HG02852 (cell line): ENCODE measurements around the gene GRIK2.
"Not testable (repeated sequence)": the region's sequence is repeated elsewhere in the genome, so short reads cannot be mapped to it uniquely, and the experiment has no call there.

ENCODE experiments used
- ATAC-seq: cut with Tn5 transposase; IDR thresholded peaks from one replicate; pipeline ENCODE4 v1.9.1; 2021; ENCODE audit warnings: mild to moderate bottlenecking, moderate library complexity; ENCODE audit not compliant: unreplicated experiment

GRIK2 gene

DNA sequence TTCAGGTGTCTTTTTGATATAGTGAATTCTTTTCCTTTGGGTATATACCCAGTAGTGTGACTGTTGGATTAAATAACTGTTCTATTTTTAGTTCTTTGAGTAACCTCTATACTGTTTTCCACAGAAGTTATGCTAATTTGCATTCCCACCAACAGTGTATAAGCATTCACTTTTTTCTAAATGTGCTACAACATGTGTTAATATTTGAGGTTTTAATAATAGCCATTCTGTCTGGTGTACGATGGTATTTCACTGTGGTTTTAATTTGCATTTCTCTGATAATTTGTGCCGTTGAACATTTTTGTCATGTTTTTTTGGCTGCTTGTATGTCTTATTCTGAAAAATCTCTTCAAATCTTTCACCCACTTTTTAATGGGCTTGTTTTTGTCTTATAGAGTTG, 563.5 kb downstream of the GRIK2 start:
- ATAC-seq = no peak

DNA sequence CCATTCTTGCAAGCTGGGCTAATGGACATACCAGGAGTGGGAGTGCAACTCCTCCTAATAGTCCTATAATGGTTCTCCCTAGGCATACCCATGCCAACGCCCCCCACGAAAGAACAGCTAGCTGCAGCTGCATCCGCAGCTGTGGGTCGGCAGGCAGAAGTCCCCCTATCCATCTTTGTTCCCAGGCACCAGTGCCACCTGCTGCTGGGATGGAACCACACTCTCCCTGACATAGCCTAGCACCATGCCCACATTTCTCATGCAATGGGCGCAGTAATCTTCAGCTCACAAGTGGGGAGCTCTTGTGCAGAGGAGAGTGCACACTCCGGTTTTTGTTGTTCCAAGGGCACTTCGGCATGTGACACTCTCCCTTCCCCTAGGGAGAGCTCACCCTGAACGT, 567.8 kb downstream of the GRIK2 start:
- no peak for ATAC-seq

DNA sequence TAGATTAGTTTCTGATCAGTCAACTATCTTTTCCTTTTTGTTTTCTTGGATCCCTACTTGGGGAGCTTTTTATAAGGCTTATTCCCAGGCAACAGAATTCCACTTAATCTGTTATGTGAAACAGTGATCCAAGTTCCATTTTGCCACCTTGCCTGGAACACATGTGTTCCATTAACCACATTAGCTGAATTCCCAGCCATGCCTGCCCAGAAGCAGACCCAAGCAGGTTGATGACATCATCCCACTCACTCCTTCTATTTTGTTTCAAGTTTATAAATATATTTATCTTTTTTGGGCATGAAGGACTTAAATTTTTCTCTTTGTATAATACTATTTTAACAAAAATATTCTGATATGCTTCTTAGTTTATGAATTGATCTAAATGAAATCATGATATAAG, 587.4 kb downstream of the GRIK2 start:
- ATAC-seq = no peak

GRCh38 chr6:101986476-101986875, 593.0 kb downstream of the GRIK2 start:
- ATAC-seq = peak; percentile 72

- ATAC-seq = no peak
These were observed 598.8 kb downstream of the GRIK2 start for GRCh38 chr6:101992286-101992685.

DNA sequence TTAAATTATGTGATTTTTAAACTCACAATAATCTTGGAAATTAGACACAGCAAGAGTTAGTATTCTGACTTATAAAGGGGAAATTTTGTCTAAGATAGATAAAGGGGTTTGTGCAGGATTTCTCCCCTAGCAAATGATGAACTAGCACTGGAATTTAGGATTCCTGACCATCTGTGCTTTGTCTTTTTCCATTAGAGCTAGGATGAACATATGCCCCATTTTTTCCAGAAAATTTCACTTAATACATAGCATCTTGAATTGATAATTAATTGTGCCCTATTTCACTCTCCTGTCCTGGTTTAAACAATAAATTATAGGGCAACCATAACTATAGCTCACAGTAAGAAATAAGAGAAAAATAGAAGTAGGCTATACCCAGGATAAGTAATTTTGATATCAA, 601.0 kb downstream of the GRIK2 start:
- no peak for ATAC-seq

DNA sequence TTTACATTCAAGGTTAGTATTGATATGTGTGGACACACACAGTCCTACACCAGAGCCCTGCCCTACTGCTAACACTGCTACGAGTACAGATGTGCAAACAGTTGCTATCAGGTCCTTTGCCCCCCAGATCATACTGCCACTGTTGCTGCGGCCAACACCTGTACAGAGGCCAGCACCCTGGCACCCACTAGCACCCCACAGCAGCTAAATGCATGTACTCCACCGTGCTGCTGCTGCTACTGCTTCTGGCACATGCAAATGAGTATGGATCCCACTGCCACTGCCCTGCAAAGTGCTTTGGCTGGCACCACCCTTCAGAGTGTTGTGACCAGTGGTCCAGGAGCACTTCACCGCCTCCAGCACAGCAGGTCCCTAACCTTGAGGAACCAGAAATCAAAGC, 621.9 kb downstream of the GRIK2 start:
- ATAC-seq = no peak

DNA sequence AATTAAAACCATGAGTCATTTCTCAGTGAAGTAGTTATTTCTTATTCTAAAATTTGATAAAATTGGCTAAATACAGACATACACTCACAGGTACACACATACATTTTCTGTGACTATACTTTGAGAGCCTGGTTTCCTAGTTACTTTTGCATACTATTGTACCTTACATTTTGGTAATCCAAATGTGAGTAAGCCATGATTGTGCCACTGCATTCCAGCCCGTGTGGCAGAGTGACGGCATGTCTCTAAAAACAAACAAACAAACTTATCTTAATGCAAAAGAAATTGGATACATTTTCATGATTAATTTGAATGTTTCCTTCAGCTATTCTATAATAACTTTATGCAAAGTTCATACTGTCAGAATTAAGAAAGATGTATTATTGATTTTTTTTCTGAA, 628.8 kb downstream of the GRIK2 start:
- no peak for ATAC-seq

DNA sequence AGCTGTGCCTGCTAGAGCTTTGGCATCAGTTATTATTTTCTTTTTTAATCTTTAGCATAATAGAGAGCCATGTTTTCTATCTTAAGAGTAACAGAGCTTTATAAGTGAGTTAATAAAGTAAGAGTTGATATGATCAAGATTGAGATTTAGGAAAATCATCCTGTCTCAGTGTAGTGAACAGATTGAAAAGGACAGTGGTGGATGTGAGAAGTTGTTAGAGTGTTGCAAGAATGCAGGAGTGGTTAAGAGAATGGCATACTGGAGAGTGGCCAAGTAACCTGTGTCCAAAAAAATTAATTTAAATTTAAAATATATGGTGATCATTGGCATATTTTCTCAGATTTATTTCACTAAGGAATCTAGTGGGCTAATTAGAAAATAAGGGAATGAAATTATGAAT, 629.3 kb downstream of the GRIK2 start:
- ATAC-seq = no peak

DNA sequence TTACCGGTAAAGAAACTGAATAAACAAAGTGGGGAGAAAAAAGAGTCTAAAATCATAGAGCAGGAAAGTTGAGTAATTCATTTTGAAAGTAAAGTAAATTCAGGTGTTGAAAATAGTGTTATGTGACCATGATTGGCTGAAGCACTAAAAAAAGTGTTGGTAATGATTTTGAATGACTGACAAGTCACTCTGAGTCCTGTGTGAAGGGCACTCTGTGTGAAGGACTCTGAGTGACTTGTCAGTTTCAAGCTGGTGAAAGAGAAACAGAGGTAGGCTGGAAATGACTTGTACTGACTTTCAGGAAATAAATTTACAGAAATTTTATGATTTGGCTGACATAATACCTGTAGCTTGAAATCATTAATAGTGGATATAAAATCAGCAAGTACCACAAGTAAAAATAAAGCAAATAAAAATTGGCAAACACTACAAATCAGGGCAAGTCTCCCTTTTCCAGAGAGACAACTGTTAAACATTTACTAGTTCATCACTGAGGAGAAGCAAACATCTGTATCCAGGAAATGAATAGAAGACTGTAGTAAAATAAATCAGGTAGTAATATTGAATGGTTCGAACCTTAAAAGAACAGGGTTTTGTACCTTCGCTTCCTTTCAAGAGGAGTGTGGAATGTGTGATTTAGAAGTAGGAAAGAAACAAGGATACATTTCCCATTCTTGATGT, 630.6 kb downstream of the GRIK2 start:
- ATAC-seq = no peak

- ATAC-seq = no peak
These were observed 633.1 kb downstream of the GRIK2 start for GRCh38 chr6:102026649-102027048.

DNA sequence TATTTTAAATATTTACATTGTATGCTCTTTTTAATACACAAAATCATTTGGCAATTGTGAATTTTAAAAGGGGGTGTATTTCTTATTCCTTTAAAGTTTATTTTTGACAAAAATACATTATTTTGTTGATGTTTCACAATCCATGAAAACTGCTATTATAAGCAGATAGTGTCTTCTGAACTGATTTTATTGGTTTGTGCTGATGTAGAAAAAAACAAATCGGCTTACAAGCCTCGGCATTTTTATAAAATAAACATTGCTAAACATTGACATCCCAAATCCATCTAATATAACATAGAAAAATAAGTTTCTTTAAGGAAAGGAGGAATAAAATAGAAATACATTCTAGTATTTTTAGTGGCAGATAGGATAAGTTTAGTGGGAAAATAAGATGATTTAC, 634.7 kb downstream of the GRIK2 start:
- ATAC-seq = no peak

- ATAC-seq = no peak
These were observed 645.5 kb downstream of the GRIK2 start for GRCh38 chr6:102038964-102039363.

DNA sequence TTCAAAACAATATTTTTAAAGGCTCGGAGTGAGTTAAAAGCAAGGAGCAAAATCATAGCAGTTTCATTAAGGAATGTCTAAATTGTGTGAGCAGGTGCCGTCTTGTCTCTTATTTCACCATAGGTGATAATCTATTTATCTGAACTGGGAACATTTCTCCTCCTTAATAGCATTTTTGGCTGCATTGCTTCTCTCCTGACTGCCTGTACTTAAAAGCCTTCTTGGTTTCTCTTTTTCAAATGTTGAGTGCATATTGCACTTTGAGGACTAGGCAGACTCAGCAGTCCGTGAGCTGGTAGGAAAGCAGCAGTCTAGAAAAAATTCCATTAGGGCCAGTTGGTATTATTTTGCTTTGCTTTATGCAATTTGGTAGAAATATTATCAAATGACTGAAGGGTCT, 645.9 kb downstream of the GRIK2 start:
- ATAC-seq = no peak

DNA sequence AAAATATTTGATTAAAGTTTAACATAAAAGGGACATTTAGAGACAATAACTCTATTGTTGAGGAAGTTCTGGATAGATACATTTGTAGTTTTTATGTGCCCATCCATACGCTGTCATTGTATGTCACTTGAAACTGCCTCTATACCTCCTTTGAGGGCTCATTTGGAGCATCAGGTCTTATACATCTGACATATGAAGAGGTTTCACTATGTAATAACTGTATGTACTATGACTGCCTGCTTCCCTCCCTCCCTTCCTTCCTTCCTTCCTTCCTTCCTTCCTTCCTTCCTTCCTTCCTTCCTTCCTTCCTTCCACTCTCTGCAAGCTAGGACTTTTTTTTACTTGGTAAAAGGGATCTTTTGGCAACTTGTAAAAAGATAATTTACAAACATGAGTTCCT, 657.5 kb downstream of the GRIK2 start:
- no peak for ATAC-seq

GRCh38 chr6:102051720-102052119, 658.2 kb downstream of the GRIK2 start:
- no peak for ATAC-seq

GRCh38 chr6:102064142-102064541, 670.6 kb downstream of the GRIK2 start:
- no peak for ATAC-seq

GRCh38 chr6:102066301-102066700, 672.8 kb downstream of the GRIK2 start:
- no peak for ATAC-seq

GRCh38 chr6:102068349-102068929, 674.9 kb downstream of the GRIK2 start:
- ATAC-seq = no peak

- ATAC-seq = no peak
These were observed 682.0 kb downstream of the GRIK2 start for GRCh38 chr6:102075539-102075938.

- no peak for ATAC-seq
These were observed 691.7 kb downstream of the GRIK2 start for GRCh38 chr6:102085257-102085656.

DNA sequence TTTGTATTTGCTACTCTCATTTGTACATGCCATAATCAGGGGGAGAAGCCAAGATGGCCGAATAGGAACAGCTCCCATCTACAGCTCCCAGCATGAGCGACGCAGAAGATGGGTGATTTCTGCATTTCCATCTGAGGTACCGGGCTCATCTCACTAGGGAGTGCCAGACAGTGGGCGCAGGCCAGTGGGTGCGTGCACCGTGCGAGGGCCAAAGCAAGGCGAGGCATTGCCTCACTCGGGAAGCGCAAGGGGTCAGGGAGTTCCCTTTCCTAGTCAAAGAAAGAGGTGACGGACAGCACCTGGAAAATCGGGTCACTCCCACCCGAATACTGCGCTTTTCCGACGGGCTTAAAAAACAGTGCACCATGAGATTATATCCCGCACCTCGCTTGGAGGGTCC, 694.7 kb downstream of the GRIK2 start:
- not testable (repeated sequence) for ATAC-seq

- peak; percentile 88 for ATAC-seq
These were observed 720.9 kb downstream of the GRIK2 start for GRCh38 chr6:102114402-102114801.
